AML-193 (cell line): ENCODE measurements around the gene RAB26.

ENCODE experiments used
- DNase-seq, 2 experiments: peaks; one replicate each; lab custom pipeline; 2025; lab: John Stamatoyannopoulos, UW

Gene RAB26

DNA sequence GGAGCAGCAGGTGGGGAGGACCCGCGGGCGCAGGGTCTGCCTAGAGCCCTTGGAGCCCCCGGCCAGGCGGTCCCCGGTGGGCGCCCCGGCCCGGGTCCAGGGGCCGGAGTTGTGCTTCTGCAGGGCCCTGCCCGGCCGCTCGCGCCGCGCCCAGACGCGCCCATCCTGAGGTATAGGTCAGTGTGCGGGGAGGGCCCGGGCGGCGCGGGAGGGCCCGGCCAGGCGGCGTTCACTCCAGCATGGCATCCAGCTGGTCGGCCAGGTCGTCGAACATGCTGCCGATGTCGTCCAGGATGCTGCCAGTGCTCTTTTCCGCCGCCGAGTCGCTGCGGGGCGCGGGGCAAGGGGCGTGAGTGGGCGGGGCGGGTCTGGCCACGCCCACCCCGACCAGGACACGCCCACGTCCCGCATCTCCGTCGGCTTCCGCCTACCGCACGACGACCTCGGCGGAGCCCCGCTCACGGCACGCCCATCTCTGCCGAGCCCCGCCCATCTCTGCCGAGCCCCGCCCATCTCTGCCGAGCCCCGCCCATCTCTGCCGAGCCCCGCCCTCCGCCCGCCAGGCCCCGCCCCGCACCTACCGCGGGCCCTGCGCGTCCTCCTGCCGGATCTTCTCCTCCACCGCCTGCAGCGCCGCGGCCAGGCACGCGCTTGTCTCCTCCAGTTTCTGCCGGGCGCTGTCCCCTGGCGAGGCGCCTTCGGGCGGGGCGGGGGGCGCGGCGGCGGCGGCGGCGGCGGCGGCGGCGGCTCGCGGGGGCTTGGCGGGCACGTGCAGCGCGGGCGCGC lies 30.1 kb downstream of the RAB26 start:
- DNase-seq, result no peak

DNA sequence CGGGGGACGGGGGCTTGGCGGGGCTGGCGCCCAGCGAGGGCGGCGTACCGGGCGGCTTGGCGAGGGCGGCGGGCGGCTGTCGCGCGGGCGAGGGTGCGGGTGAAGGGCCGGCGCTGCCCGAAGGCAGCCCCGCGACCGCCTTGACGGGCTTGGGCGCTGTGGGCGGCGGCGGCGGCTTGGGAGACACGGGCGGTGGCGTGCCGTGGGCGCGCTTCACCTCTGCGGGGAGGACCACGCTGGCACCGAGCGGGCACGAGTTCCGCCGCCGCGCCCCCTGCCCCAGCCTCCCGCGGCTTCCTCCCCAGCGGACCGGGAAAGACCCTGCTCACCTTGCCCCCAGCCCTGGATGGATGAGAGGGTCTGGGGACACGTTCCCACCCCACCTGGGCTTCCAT lies 30.7 kb downstream of the RAB26 start:
- no peak for DNase-seq

DNA sequence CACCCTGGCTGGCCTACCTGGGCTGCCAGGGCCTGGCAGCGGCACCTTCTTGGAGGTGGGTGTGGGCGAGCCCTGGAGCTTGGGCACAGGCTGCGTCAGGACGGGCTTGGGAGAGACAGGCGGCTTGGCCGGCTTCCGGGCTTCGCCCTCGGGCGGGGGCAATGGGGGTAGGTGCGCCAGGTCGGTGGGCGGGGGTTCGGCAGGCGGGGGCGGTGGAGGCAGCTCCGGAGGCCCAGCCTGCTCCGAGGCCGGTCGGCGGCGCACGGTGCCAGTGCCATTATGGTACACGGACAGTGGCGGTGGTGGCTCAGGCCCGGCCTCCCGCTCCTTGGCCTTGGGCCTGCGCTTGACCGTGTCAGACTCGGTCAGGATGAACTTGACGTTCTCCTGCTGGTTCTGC lies 31.2 kb downstream of the RAB26 start:
- no peak for DNase-seq

DNA sequence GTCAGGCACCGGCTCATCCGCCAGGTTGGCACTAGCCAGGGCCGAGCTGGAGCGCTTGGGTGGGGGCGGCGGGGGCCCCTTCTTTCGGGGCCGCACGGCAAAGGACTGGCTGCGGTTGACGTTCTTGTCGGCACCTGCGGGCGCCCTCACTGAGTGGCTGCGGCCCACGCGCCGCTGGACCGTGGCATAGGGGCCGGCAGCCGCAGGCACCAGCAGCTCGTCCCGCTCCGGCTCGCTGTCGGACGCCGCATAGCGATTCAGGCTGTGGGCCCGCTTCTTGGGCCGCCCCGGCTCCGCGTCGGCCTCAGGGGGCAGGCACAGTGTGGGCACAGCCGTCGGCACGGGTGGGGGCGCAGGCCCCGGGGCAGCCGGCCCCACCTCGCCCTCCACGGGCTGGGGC lies 32.0 kb downstream of the RAB26 start:
- no peak for DNase-seq

DNA sequence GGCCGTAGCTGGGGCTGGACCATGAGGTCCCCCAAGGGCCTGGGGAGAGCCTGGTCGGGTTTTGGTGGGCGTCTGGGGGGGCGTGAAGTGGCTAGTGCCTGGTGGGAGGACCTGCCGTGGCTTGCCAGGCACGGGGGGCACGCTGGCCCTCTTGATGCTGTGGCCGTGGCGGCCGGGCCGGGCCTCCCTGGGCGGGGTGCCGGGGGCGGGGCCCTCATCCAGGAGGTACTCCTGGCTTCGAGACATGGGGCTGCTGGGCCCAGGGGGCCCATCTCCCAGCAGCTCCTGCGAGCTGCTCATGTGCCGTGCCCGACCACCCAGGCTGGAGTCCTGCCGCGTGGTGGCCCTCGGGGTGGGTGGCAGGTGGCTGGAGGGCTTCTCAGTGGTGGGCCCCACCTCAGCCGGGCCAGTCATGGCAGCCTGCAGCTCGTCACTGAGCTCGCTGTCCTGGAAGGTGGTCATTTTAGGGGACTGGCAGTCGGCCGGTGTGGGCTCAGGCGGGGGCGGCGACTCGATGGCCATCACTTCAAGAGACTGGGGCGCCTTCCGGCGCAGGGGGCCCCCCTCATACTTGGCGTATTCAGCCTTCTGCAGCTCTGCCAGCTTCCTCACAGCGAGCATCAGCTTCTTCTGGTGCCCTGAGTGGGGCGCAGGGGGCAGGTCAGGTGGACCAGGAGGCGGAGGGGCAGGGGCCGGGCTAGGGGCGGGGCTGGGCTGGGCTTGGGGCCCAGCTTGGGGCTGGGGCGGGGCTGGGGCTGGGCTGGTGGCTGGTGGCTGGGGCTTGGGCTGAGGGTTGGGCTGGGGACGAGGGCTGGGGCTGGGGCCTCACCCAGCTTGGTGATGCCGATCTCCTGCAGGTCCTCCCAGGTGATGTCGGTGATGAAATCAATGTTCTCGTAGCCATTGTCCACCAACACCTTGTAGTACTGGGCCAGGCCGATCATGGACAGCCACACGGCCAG lies 32.8 kb downstream of the RAB26 start:
- no peak for DNase-seq

DNA sequence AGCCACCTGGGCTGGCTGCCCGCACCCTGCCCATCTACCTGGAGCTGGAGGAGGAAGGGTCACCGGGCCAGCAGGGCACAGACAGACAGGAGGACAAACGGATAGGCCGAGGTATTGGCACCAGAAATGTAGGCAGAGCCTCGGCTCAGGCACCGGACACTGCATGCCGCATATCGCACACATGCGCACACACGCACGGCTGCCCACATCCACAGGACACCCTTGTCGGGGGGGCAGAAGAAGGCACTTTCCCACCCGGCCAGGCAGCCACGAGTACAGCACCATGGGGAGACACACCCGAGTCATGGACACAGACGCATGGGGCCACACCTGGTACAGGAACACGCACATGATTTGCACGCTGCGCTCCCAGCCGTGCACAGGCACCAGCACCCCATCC lies 33.5 kb downstream of the RAB26 start:
- no peak for DNase-seq

DNA sequence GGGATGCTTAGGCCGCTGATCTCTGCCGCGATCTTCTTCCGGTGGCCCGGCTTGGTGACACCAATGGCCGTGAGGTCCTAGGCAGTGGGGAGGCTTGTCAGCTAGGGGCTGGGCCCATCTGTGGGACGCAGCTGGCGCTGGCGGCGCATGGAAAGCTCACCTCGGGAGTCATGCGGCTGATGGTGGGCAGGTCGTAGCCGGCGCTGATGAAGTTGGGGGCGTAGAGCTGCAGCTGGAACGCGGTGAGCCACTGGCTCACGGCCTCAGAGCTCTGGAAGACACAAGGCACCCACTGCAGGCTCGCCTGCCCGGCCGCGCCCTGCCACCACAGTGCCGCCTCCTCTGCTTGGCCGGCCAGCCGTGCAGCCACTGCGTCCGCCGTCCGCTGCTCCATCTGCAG lies 35.2 kb downstream of the RAB26 start:
- no peak for DNase-seq

DNA sequence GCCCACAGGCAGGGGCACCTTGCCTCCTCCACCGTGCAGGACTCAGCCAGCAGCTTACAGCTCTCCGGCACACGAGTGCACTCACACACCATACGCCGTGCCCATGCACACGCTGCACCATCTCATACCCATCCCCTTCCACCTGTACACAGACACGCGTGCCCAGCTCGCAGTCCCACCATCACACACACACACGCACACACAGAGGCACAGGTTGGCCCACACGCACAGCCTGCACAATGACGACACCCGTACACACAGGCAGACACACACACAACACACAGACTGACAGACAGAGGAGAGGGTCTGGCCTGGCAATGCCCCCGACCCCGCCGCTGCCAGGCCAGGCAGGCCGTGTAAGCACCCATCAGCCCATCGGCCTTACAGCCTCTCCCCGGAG lies 35.9 kb downstream of the RAB26 start:
- no peak for DNase-seq

DNA sequence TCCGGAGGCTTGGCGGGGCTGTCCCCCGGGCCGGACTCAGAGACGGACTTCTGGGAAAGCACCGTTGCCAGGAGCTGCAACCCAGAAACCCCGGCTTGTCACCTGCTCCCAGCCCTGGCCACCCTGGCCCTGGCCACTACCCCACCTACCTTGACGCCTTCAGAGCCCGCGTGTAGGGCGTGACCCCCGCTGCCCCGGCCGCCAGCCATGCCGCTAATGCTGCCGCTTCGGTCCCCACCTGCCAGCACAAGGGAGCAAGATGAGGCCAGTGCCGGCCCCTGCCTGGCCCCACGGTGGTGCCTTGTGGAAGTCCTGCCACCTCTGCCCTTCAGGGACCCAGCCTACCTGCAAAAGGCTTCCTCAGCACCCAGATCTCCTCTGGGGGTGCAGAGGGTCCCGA lies 36.5 kb downstream of the RAB26 start:
- DNase-seq, result no peak

DNA sequence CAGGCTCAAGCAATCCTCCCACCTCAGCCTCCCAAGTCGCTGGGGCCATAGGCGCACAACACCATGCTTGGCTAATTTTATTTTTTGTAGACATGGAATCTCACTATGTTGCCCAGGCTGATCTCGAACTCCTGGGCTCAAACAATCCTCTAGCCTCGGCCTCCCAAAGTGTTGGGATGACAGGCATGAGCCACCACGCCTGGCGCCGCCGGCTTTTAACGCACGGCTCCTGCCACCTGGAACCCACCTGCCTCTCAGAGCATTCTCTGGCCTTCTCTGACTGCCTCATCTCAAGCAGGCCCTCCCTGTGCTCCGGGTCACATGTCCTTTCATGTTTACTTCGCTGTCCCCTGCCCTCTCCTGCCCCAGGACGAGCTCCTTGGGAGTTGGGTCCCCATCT lies 37.6 kb downstream of the RAB26 start:
- no peak for DNase-seq

DNA sequence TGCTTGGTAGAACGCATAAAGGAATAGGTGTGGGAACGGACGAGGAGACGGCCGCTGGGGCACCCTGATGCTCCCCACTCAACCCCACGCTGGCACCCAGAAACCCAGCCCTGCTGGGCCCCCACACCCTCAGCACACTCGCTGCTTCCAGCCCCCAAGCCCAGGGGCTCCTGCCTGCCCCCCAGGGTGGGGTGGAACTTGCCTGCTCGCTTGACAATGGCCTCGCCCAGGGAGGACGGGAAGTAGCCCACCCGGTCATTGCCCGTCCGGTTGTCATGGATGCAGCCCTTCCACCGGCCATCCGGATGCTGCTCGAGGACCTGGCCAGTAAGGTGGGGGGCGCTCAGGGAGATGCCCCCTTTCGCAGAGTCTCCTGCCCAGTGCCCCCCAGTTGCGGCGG lies 38.1 kb downstream of the RAB26 start:
- no peak for DNase-seq

DNA sequence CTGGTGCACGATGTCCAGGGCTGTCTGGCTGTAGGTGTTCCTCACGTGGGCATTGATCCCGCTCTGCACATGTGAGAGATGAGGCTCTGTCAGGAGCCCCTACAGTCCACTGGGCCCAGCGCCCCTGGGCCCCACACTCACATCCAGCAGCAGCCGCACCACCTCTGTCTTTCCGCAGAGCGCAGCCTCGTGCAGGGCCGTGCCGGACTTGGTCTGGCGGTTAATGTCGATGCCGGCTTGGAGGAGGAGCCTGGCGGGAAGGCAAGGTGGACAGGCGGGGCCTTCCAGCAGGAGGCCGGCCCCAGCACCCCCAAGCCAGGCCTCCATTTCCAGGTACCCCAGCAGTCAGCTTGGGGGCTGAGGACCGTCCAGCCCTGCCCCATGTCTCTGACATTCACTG lies 38.8 kb downstream of the RAB26 start:
- DNase-seq, result no peak

DNA sequence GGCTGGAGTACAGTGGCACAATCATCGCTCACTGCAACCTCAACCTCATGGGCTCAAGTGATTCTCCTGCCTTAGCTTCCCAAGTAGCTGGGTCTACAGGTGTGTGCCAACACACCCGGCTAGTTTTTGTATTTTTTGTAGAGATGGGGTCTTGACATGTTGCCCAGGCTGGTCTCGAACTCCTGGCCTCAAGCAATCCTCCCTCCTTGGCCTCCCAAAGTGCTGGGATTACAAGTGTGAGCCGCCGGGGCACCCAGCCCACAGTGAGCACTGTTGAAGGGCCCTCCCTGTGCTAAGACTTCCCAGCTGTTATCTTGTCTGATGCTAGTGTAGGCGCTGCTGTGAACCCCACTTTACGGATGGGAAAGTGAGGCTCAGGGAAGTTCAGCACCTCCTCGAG lies 40.0 kb downstream of the RAB26 start:
- no peak for DNase-seq

DNA sequence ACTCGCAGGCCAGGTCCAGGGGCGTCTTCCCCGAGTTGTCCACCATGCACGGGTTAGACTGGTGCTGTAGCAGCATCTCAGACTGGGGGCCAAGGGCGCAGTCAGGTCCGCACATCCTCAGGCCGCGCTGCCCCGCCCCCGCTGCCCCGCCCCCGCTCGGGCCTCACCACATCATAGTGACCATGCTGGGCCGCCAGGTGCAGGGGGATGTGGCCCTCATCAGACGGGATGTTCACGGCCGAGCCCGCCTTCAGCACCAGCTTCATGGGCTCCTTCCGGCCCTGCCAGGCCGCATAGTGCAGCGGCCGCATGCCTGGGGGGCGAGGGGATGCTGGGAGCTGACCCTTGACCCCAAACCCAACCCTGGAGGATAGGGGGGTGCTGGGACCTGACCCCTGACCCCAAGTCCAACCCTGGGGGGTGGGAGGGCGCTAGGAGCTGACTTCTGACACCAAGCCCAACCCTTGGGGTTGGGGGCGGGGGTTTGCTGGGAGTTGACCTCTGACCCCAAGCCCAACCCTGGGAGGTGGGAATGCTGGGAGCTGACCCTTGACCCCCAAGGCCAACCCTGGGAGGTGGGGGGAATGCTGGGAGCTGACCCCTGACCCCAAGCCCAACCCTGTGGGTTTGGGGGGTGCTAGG lies 40.9 kb downstream of the RAB26 start:
- no peak for DNase-seq

DNA sequence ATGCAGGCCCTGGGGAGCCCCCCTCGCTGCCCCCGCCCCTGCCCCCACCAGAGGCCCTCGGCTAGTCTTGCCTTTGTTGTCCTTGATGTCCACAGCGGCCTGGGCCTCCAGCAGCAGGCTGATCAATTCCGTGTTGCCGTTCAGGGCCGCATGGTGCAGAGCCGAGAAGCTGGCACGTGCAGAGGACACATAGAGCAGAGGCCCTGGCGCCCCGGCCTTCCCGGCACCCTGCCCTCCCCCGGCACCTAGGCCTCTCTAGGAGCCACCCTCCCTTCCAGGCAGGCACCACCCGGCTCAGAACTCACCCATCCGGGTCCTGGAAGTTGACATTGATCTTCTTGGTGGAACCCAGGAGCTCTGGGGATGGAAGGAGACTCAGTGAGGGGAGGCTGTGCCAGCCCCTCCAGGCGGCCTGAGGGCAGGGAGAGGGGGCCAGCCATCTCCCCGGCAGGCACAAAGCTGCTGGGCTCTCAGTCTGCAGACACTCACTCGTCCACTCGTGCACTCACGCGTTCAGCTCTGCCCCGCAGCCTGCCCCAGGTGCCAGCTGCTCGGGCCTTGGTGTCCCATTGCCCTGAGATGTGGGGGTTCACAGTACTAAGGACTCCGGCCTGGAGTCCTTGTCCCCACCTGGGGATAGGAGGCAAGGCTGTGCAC lies 41.7 kb downstream of the RAB26 start:
- no peak for DNase-seq

DNA sequence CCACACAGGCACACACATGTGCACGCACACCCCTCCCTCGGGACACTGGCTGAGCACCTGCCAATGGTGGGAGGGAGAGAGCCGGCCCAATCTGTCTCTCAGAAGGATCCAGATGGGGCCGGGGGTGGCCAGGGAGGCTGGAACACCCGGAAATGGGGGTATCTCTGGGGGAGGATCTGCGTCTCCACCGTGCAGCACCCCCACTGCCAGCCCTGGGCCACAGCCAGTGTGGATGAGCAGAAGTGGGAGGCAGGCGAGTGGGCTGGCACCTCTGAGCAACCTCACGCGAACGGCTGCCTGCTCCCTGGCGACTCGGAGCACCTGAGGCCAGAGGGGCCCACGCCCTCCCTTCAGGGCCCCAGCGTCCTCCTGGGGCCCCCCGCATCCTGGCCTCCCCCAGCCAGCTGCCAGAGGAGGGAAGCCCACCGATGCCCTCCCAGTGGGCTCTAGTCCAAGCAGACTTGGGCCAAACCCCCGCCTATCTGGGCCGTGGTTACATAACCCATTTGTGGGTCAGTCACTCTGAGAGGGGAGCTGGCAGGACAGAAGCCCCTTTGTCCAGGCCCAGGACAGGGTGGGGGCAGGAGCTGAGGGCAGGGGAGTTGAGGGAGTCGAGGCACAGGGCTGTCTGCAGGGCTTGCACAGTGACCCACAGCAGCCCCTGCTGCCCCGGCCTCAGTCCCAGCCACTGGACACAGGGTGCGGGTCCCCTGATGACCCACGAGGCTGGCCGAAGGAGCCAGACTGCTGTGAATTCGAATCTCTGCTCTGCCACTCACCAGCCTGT lies 42.4 kb downstream of the RAB26 start:
- DNase-seq, result no peak

DNA sequence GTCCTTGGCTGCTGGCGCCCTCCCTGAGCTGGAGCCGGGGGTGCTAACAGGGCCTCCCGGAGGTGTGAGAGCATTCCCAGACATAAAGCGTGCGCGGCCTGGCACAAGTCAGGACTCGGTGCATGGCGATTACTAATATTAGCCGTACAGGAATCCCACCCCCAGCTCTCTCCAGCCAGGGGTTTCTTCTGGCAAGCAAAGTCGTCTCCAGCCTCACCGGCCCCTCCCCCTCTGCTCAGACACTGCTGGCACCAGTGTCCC lies 43.0 kb downstream of the RAB26 start:
- DNase-seq, result no peak

DNA sequence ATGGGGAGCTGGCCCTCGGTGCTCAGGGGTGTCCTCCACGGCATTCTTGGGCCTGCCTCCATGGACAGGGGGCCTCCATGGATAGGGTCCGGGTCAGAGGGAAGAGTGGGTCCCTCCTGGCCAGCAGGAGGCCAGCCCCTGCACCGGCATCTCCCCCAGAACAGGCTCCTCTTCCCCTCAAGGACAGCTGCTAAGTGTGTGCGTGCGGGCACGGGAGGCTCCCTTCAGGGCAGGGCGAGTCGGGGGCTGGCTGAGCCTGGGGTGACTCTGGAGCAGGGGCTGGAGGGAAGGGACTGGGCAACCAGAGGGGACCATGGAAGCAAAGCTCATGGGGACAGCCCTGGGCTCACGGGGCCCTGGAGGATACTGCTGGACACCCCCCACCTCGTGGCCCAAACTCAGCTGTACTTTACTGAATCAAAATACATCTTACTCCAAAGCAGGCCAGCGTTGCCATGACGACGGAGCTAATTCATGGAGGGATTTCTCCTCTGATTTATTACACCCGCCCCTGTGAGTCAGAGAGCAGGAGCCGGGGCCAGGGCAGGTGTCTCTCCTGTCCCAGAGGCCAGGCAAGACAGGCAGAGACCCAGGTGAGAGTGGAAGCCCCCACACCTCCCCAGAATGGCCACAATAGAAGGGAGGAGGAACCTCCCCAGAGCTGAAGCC lies 45.9 kb downstream of the RAB26 start:
- no peak for DNase-seq

DNA sequence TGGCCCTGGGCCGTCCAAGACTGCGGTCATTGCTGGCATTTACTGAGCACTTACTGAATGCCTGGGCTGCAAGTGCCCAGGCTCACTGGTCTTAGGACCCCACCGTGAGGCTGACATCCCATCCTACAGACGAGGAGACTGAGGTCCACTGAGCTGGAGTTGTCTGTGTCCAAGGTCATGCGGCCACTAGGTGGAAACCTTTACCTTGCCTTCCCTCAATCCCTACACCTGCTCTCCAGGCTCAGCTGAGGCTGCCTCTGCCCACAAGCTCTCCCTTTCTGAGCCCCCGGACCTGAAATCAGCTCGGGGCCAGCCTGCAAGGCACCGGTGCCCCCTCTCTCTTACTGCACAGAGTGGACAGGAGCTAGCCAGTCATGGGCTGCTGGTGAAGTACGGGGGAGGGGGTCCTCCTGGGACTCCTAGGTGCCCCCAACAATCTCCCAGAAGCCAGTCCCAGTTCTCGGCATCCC lies 46.5 kb downstream of the RAB26 start:
- peak; percentile 39 to 43 for DNase-seq

DNA sequence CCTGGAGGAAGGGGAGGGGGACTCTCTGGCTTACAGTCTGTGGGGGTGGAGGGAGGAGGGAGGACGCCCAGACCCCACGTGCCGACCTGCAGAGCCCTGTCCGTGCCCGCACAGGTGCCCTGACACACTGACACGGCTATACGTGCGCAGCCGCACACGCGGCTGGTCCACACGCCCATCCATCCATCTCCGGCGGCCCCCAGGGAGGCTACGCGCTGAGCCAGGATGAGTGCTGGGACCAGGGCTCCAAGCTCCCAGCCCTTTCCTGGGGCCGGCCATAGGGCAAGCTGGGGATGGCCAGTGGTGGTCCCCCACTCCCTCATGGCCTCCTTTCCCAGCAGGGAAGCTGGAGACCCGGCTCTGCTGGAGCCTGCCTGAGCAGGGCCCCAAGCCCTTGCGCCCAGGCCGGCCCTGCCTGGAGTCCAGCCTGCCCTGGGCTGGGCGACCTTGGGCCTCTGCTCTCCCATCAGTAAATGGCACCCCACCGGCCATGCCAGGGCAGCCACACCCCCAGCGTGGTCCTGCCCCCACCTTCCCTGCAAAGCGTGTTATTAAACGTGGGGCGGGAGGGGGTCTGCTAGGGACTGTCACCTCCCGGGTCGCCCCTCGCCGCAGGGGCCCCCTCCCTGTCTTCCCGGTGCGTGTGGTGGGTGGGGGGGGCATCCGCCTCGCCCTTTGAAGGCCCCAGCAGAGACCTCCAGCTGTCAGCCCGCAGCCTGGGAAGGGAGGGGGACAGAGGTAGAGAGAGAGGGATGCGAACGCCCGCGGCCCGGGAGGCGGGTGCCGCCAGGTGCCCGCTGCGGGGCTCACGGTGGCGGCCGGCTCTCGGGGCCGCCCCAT lies 47.1 kb downstream of the RAB26 start:
- DNase-seq, result no peak
